HG03354 (cell line): Measurements from ENCODE around the gene DYNLRB1.

Experiments
- ATAC-seq: cut with Tn5 transposase; IDR thresholded peaks from one replicate; pipeline ENCODE4 v1.9.1; 2021; ENCODE audit warnings: mild to moderate bottlenecking; ENCODE audit not compliant: unreplicated experiment, poor library complexity, severe bottlenecking

The DYNLRB1 gene

DNA sequence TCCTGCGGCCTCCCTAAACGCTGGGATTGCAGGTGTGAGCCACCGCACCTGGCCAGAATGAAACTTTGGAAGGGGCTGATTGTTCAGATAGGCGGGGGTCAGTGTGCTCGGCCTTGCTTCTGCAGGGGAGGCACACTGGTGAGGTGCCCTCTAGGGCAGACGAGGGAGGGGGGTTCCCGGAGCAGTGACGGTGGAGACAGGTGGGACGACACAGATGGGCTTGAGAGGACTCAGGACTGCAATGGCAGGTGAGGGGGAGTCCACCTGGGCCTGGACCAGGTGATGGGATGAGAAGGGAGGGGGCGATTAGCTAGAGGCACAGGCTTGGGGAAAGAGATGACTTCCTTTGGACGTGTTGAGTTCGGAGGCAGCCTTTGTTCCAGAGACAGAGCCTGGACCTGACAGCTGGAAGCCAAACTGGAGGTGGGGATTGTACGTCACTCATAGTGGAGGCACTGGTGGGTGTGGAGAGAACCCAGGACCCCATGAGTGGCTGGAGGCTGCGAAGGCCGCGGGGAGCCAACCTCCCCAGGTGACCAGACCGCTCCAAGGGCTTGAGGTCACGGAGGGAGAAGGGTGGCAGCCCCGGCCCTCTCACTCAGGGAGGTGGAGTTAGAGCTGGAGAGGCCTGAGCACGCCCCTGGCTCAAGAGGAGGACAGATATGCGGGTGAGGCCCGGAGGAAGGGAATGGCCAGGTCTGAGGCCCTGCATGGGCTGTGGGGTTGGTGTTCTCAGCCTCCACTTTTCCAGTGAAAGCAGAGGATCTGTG, 31.8 kb downstream of the DYNLRB1 start:
- no peak for ATAC-seq

DNA sequence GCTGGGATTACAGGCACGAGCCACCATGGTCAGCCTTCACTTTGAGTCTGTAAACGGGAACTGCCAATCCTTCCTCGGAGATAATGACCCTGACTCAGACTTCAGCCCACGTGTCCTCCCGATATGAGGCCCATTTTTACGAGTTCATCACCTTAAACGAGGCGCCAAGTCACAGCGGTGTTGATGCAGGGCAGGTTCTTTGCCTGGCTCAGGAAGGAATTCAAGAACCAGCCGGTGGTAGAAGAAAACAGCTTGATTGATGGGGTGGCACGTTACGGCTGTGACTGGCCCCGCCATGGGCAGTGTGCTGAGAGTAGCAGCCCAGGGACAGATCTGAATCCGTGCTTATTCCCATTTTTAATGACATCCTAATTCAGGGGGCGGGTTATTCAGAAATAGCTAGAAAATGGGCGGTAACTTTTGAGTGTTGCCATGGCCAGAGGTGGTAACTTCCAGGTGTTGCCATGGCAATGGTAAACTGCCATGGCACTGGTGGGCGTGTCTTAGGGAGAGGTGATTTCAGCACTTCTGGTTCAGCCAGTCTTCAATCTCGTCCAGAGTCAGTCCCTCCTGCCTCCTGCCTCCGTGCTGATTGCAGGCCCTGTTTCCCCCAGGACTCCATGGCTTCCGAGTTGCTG, 33.2 kb downstream of the DYNLRB1 start:
- ATAC-seq, result no peak

DNA sequence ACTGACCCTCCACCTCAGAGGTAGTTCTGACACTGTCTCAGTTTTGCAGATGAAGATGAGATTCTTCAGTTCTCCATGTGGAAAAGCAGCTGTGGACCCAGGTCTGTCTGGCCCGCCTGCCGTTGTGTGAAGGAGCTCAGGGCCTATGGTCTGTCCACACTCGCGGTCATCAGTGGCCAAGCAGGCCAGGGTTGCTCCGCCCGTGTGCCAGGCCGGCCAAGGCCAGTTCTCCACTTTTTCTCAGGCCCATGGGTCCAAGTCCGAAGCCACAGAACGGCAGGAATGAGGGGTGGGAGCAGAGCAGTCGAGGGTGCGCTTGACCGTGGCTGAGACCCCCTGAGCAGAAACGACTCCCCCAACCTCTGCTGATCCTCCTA, 33.7 kb downstream of the DYNLRB1 start:
- no peak for ATAC-seq

DNA sequence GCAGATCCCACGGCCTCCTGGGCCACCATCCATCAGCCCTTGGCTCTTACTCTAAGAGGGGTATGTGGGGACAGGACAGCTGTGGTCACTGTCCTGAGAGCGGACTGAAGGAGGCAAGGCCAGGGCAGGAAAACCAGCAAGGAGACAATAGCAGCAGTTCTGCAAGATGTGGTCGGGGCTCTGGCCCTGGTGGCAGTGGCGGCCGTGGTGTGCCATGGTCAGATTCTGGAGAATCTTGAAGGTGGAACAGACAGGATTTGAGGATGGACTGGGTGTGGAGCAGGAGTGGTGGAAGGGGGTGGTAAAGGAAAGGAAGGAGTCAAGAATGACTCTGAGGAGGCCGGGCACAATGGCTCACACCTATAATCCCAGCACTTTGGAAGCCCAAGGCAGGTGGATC, 36.3 kb downstream of the DYNLRB1 start:
- no peak for ATAC-seq

DNA sequence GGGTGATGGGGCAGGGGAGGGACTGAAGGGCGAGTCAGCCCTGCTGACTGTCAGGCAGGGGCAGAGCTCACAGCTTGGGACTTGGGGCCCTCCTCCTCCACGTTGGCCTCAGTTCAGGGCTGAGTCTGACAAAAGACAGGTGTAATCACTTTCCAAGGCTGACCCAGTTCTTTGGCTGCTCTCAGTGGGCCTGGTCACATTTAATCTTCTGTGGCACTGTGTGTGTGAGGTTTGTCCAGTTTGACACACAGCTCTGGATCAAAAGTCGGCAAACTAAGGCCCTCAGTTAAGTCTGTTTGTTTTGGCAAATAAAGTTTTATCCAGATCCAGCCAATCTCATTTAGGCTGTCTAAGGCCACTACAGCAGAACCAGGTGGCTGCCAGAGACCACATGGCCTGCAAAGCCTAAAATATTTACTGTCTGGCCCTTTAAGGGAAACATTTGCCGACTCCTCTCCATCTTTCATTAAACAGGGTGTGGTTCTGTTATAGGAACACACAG, 37.2 kb downstream of the DYNLRB1 start:
- ATAC-seq, result no peak

DNA sequence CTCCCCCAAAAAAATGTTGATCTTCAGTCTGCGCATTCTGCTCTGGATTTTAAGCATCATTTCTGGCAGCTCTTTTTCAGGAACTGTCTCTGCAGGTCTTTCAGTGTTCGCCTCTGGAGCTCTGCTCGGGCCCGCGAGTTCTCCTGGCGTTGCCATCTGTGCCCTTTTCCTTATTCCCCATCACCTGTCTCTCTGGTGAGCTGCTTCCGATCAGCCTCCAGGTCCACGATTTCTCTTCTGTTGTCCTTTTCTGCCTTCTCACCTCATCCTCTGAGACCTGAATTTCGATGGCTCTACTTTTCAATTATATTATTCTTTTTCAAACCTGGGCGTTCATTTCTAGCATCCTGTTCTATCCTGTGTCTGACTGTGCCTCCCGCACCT, 41.7 kb downstream of the DYNLRB1 start:
- no peak for ATAC-seq

DNA sequence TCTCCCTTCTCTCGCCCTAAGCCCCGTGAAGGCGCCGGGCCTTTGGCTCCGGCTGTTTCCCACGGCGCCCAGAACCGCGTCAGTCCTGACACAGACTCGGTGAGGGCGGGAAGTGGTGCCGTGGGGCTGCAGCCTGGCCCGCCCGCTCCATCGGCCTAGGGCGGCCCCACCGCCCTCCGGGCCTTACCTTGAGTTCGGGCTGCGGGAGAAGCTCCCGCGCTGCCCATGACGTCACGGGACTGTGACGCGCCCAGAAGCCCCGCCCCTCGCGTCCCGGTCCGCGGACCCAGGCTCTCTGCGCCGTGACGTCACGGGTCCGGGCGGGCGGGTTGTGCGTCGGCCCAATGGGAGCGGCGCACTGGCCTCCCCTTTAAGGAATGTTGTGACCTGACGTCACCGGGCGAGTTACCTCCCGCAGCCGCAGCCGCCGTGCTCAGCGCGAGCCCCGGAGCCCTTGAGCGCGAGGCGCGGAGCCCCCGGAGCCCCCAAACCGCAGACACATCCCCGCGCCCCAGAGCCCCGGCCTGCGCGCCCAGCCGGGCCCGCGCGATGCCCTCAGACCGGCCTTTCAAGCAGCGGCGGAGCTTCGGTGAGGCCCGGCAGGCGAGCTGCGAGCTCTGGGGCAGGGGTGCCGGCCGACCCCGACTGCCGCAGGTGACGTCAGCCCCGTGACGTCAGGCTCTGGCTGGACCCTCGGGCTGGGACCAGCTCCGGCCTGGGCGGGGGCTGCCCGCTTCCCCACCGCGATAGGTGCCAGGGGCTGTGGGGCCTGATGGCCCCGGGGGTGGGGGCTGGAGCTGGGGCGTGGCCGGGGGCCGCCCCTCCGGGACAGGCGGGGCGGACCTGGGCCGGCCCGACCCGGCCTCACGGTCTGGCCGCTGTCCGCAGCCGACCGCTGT, 42.3 kb downstream of the DYNLRB1 start, which contains the start of gene MAP1LC3A:
Gene MAP1LC3A (plus strand): TSS at position 399 of the 899 bp plus-strand sequence. CDS start 151 bp downstream, at position 550.
- ATAC-seq, result peak; percentile 58

DNA sequence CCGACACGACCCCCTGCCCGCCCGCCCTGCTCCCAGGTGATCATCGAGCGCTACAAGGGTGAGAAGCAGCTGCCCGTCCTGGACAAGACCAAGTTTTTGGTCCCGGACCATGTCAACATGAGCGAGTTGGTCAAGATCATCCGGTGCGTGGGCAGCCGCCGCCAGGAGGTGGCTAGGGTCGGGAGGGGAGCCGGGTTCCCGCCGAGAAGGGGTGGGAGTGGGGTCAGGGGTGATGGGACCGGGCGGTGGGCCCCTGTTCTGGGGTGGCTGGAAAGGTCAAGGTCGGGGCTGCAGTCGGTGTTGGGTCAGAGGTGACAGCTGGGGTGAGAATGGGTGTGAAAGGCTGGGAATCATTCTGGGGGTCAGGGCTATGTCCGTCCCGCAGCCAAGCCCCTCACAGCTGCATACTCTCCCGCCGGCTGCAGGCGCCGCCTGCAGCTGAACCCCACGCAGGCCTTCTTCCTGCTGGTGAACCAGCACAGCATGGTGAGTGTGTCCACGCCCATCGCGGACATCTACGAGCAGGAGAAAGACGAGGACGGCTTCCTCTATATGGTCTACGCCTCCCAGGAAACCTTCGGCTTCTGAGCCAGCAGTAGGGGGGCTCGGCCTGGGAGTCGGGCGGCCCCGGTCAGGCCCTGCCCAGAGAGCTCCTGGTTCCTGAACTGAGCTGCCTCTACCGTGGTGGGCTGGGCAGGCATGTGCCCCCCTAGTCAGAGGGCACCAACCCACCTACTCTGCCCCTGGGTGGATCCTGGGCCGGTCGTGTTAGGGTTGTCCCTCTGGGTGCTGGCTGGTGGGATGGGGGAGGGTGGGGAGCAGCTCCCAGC, 43.3 kb downstream of the DYNLRB1 start:
- ATAC-seq, result no peak

DNA sequence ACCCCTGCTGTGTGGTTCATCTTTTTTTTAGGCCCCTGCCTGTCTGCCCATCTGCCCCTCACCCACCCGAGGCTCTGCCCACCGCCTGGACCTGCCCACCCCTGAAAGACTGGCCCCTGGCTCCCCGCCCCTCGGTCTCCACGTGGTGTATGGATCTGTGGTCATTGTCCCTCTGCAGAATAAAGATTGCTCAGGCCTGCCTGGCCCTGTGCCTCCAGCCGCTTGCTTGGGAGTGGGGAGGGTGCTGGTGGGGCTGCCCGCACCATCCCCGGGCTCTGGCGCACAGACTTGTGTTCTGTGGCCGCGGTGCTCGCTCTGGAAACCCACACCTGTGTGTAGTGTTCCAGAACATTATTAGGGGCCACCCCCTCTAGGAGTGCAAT, 43.9 kb downstream of the DYNLRB1 start:
- no peak for ATAC-seq

DNA sequence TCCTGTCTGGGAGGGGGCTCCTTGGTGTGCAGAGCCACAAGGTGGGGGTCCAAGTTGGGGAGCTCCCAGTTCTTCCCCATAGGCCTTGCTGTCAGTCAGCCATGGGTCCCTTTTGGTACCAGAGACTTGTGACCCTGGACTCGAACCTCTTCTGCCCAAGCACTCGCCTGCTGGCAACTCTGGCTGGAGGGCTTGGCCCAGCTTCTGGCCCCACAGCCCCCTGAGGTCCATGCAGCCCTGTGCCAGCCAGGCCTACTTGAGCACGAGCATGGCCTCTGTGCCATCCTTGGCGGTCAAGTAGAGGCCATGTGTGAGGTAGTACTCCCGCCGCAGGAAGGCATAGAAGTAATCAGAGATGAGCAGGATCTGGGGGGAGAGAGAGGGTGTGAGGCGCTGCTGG, 44.4 kb downstream of the DYNLRB1 start:
- ATAC-seq, result no peak

DNA sequence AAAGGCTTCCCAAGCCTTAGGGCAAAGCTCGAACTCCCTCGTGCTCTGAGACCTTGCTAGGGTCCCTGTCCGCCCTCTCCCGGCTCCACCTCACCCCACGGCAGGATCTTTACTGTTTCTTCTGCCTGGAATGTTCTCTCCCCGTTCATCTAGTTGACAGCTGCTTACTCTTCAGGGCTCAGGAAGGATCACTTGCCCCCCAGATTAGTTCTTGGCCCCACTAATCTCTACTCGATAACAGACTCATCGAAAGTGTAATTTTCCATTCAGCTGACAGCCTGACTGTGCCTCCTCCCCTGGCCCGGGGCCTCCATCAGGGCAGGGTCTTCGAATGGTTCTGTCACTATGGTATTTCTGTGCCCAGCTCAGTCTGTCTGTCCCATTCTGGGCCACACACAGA, 45.4 kb downstream of the DYNLRB1 start:
- no peak for ATAC-seq

DNA sequence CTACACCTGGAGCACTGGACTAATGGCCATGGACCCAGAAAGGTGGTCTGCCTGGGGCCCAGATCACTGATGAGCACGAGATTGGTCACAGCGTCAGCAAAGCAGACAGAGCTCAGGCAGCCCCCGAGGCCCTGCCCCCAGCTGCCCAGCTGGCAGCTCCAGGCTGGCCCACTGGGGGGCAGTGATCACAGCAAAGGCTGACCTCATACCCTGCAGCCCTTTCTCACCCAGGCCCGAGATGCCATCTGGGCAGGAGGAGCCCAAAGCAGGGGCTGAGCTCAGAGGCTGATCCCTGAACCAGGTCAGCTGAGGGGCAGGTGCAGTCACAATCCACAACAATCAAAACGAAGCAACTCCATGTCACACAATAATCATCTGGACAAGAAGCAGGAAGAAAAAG, 46.4 kb downstream of the DYNLRB1 start:
- ATAC-seq, result no peak

DNA sequence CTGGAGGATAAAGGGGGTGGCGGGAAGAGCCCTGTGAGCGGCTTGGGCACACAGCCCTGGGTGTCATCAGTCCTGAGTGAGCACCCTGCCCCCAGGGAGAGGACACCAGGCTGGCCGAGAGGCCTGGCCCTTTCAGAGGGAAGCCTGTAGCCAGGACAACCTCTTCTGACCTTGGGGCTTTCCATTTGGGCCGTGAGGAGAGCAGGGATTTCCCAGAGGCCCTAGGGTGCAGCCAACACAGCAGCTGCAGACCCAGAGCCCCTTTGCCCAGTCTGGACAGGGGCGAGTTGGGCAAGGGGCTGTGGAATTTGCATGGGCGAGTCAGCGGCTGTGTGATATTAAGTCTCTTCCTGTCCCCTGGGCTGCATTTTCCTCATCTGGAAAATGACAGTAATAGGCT, 48.6 kb downstream of the DYNLRB1 start:
- no peak for ATAC-seq

DNA sequence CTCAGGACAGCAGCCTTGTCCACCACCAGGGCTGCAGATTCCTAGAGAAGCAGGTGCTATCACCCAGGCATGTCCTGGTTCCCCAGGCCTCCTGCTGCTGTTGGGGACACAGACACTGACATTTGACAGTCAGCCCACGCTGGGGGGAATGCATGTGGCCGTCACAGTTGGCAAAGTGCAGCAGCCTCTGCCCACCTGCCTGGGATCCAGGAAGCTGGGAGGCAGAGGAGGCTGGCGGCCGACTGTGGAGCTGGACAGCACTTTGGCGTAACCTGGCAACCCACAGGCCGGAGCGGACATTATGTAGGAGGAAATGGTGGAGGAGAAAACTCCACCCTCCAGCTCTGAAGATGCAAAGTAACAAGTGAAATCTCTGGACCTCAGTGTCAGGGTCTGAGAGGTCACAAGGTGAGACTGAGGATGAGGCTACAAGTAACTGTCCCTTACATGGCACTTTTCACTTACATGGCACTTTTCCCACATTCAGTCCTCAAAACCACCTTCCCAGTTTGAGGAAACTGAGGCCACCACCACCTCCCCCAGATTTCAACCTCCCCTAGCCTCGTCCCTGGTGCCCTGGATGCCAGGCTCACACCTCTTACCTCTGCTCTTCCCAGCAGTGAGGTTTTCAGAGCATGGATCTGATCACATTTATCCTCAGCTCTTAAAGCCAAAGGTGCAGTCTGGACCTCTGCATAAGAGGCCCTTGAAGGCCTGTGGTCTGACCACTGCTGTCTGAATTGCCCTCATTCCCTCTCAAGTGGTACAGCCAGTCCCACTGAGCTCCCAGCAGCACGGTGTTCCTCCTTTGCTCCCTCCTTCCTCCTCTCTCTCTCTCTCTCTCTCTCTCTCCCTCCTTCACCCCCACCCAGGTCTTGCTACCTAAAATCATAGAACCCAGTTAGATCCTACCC, 51.0 kb downstream of the DYNLRB1 start:
- ATAC-seq, result no peak

DNA sequence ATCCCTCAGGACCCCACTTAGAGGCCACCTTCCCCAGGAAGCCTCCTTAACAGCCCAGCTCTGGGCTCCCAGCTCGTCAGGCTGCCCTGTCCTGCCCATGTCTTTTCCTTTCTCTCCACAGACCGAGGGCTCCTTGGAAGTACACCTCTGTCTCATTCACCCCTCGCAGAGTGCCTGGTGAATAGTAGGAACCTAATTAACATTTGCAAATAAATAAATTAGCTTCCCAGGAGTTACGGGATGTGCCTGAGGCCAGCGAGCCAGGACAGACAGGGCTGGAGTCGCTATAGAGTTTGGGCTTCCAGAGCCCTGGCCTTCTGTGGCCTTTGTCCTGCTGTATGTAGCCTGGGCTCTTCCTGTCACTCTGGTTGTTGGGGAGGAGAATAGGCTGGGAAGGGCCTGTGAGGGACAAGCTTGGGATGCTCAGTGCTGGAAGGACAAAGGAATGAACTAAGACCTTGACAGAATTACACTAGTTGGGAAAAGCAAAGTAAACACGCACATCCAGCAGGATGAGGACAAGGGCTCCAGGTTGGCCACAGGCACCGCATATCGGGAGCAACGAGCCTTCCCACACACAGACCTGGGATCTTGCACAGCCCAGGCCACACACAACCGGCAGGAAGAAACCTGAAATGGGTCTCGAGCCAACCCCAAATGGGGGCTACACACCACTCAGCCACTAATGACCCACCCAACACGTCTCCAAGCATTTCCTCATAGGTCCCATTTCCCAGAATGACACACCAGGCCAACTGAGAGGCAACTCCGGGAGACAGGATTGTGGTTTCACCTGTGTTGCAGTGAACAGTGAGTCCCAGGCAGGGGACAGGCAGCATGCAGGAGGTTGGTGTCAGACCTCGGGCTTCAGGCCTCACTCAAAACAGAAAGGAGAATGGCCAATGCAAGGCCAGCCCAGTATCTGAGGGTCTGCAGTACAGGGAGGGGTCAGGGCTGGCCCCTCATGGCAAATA, 52.0 kb downstream of the DYNLRB1 start:
- no peak for ATAC-seq

DNA sequence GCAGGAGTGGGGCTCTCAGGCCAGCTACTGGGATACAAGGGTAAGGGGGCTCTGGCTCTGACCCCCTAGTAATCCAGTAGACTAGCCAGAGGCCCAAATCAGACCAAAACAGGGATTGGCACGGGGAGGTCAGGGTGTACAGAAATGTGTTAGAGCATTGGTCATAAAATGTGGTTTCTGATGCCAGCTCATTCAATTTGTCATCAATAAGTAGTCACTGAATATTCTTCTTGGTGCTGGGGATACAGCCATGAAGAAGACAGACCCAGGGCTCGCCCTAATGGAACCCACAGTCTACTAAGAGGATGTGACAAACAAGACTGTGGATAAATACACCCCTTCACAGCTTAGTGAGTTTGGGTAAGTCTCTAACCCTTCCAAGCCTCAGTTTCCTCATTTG, 53.4 kb downstream of the DYNLRB1 start:
- no peak for ATAC-seq

DNA sequence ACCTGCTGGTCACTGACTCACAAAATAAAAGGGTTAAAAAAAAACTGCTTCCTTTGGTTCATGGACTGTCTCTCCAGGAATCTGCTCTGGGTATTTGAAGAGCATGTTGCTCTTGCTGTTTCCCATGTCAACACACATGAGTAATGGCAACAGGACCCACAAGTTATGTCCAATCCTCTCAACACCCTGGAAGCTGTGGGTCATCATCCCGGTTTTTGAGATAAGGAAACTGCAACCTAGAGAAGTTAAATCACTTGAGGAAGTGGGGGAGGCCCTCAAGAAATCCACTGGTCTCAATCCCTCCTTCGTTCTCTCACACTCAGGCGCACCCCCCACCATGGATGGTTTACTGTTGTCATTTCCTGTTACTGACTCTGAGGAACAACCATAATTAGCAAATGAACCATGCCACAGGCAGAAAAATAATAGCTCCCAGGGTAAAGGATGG, 54.7 kb downstream of the DYNLRB1 start:
- no peak for ATAC-seq
